Measurements from ENCODE around the gene SOX5.

Gene SOX5

GRCh38 chr12:23596568-23596967, 352.9 kb downstream of the SOX5 start:
- TF ChIP-seq PKNOX1 (IDR thresholded peaks at IDR 0.05) (no peak), ELF4 (IDR thresholded peaks at IDR 0.05) (no peak), BHLHE40 (IDR thresholded peaks at IDR 0.05; ENCODE audit: borderline replicate concordance) (no peak), FOXM1 (IDR thresholded peaks at IDR 0.05; ENCODE audit: borderline replicate concordance) (no peak), L3MBTL2 (conservative IDR thresholded peaks at IDR 0.05) (no peak), FOXK2 (IDR thresholded peaks at IDR 0.05) (no peak), LEF1 (IDR thresholded peaks at IDR 0.05; ENCODE audit: borderline replicate concordance) (no peak)
- ChIA-PET POLR2A (no interaction called here), CTCF (no interaction called here)
- DNase-seq (ENCODE audit: extremely low spot score) = no peak

GRCh38 chr12:23587833-23588559, 361.5 kb downstream of the SOX5 start:
- ChIA-PET POLR2A (no interaction called here), CTCF (no interaction called here)
- DNase-seq (ENCODE audit: extremely low spot score) = no peak
- TF ChIP-seq PKNOX1 (IDR thresholded peaks at IDR 0.05) = no peak
- TF ChIP-seq CTBP1 (IDR thresholded peaks at IDR 0.05; ENCODE audit: borderline replicate concordance) = no peak
- no peak for TF ChIP-seq FOXK2 (IDR thresholded peaks at IDR 0.05)
- TF ChIP-seq SP1 (IDR thresholded peaks at IDR 0.05) = no peak
- no peak for TF ChIP-seq TARDBP (IDR thresholded peaks at IDR 0.05)
- no peak for TF ChIP-seq ELF4 (IDR thresholded peaks at IDR 0.05)
- no peak for TF ChIP-seq FOXA1 (IDR thresholded peaks at IDR 0.05)
- no peak for TF ChIP-seq NFRKB (IDR thresholded peaks at IDR 0.05)
- no peak for TF ChIP-seq ZNF384 (IDR thresholded peaks at IDR 0.05)
- no peak for TF ChIP-seq FOXM1 (IDR thresholded peaks at IDR 0.05; ENCODE audit: borderline replicate concordance)
- TF ChIP-seq ARNT (IDR thresholded peaks at IDR 0.05) = no peak

GRCh38 chr12:23585782-23586163, 363.7 kb downstream of the SOX5 start:
- DNase-seq (ENCODE audit: extremely low spot score) = no peak

GRCh38 chr12:23585156-23585781, 364.2 kb downstream of the SOX5 start:
- no peak for TF ChIP-seq ZNF384 (IDR thresholded peaks at IDR 0.05)
- CTCF ChIA-PET = no interaction called here
- no peak for DNase-seq (ENCODE audit: extremely low spot score)
- POLR2A ChIA-PET = no interaction called here

More at GRCh38 chr12:23585782-23586163, 363.7 kb downstream of the SOX5 start:
- CTCF ChIA-PET = no interaction called here
- TF ChIP-seq SUZ12 (IDR thresholded peaks at IDR 0.05) = no peak
- TF ChIP-seq CTBP1 (IDR thresholded peaks at IDR 0.05; ENCODE audit: borderline replicate concordance) = no peak
- TF ChIP-seq HDGF (IDR thresholded peaks at IDR 0.05; ENCODE audit: borderline replicate concordance) = no peak
- no peak for TF ChIP-seq FOXM1 (IDR thresholded peaks at IDR 0.05; ENCODE audit: borderline replicate concordance)
- TF ChIP-seq ELF4 (IDR thresholded peaks at IDR 0.05) = no peak
- TF ChIP-seq L3MBTL2 (conservative IDR thresholded peaks at IDR 0.05) = no peak
- no peak for TF ChIP-seq FOXA1 (IDR thresholded peaks at IDR 0.05)
- TF ChIP-seq SP1 (IDR thresholded peaks at IDR 0.05) = no peak
- TF ChIP-seq ZNF384 (IDR thresholded peaks at IDR 0.05) = no peak
- TF ChIP-seq BHLHE40 (IDR thresholded peaks at IDR 0.05; ENCODE audit: borderline replicate concordance) = no peak
- no peak for TF ChIP-seq FOXK2 (IDR thresholded peaks at IDR 0.05)
- POLR2A ChIA-PET = no interaction called here

- DNase-seq (ENCODE audit: extremely low spot score) = no peak
- ChIA-PET POLR2A (no interaction called here), CTCF (no interaction called here)
Measured at GRCh38 chr12:23581913-23582312, 367.6 kb downstream of the SOX5 start.

GRCh38 chr12:23579257-23579656, 370.2 kb downstream of the SOX5 start:
- TF ChIP-seq LEF1 (IDR thresholded peaks at IDR 0.05; ENCODE audit: borderline replicate concordance) = no peak
- no peak for TF ChIP-seq FOXA1 (IDR thresholded peaks at IDR 0.05)
- TF ChIP-seq SUZ12 (IDR thresholded peaks at IDR 0.05) = no peak
- no peak for TF ChIP-seq L3MBTL2 (conservative IDR thresholded peaks at IDR 0.05)
- TF ChIP-seq HDGF (IDR thresholded peaks at IDR 0.05; ENCODE audit: borderline replicate concordance) = no peak
- TF ChIP-seq ZNF384 (IDR thresholded peaks at IDR 0.05) = no peak
- TF ChIP-seq SP1 (IDR thresholded peaks at IDR 0.05) = no peak
- no peak for TF ChIP-seq FOXM1 (IDR thresholded peaks at IDR 0.05; ENCODE audit: borderline replicate concordance)
- TF ChIP-seq ELF4 (IDR thresholded peaks at IDR 0.05) = no peak
- TF ChIP-seq ARNT (IDR thresholded peaks at IDR 0.05) = no peak
- TF ChIP-seq FOXK2 (IDR thresholded peaks at IDR 0.05) = no peak
- DNase-seq (ENCODE audit: extremely low spot score) = no peak
- ChIA-PET POLR2A (no interaction called here), CTCF (no interaction called here)

More at GRCh38 chr12:23581913-23582312, 367.6 kb downstream of the SOX5 start:
- TF ChIP-seq L3MBTL2 (conservative IDR thresholded peaks at IDR 0.05) (no peak), HDGF (IDR thresholded peaks at IDR 0.05; ENCODE audit: borderline replicate concordance) (no peak), TARDBP (IDR thresholded peaks at IDR 0.05) (no peak), LEF1 (IDR thresholded peaks at IDR 0.05; ENCODE audit: borderline replicate concordance) (no peak), PKNOX1 (IDR thresholded peaks at IDR 0.05) (no peak), FOXK2 (IDR thresholded peaks at IDR 0.05) (no peak), FOXA1 (IDR thresholded peaks at IDR 0.05) (no peak), ELF4 (IDR thresholded peaks at IDR 0.05) (no peak)
